IMR-90 (cell line): ENCODE measurements around the gene IL22RA1. TPM values are rescaled to one million over a fixed set of nuclear protein-coding genes. Genes with fewer than 3 reads are reported as not detected.
A peak's percentile ranks its signal among the peaks of the same experiment; 100 is the strongest.

Experiments
- ATAC-seq: fragments of 200-7000 bp; cut with Tn5 transposase; 2 replicates; pipeline ENCODE4 v1.9.1; 2020; ENCODE audit warnings: low read depth, mild to moderate bottlenecking, moderate library complexity
- BruUV-seq: library from RNA; stranded (reverse); fragments of 400-500 nt; replicated peaks from 2 replicates; lab custom pipeline; 2021; lab: Mats Ljungman, UMichigan
- CTCF ChIA-PET: fragments of 300-600 bp; formaldehyde crosslinking; extraction: SDS; loops from one replicate; lab custom pipeline; 2021; ENCODE audit warnings: antibody characterized with exemption; lab: Yijun Ruan, JAX
- POLR2A ChIA-PET: fragments of 300-600 bp; sonication (Branson Sonifier 250); formaldehyde crosslinking; loops from one replicate; lab custom pipeline; 2022; ENCODE audit warnings: antibody characterized with exemption; ENCODE audit not compliant: unreplicated experiment; lab: Charles Lee
- DNase-seq: peaks from one replicate; pipeline ENCODE4 v3.0.0; 2013
- H2AFZ ChIP-seq: replicated peaks from 2 replicates; pipeline ENCODE3; 2013; ENCODE audit warnings: low read length, mild to moderate bottlenecking; ENCODE audit not compliant: poor library complexity
- H2AK5ac ChIP-seq: 2 replicates; pipeline ENCODE4 v1.6.1; 2013; ENCODE audit warnings: low read depth, low read length, inconsistent platforms
- H2AK9ac ChIP-seq: replicated peaks from 2 replicates; pipeline ENCODE3; 2013; ENCODE audit warnings: mild to moderate bottlenecking, low read depth, low read length, moderate library complexity; ENCODE audit not compliant: poor library complexity
- H2BK120ac ChIP-seq: 2 replicates; pipeline ENCODE4 v1.6.1; 2013; ENCODE audit warnings: low read depth, low read length, inconsistent platforms
- H2BK15ac ChIP-seq: 3 replicates; pipeline ENCODE4 v1.6.1; 2013; ENCODE audit warnings: low read depth, low read length, inconsistent platforms
- H2BK20ac ChIP-seq: 2 replicates; pipeline ENCODE4 v1.6.1; 2013; ENCODE audit warnings: low read depth, mild to moderate bottlenecking, inconsistent platforms, low read length, moderate library complexity
- H2BK5ac ChIP-seq: 2 replicates; pipeline ENCODE4 v1.6.1; 2013; ENCODE audit warnings: mild to moderate bottlenecking, low read depth, low read length, inconsistent platforms; ENCODE audit not compliant: poor library complexity, severe bottlenecking
- H3K14ac ChIP-seq: replicated peaks from 2 replicates; pipeline ENCODE4 v1.6.1; 2013; ENCODE audit warnings: low read depth, low read length, inconsistent platforms
- H3K18ac ChIP-seq: 2 replicates; pipeline ENCODE4 v1.6.1; 2013; ENCODE audit warnings: low read depth, low read length, control low read depth
- H3K23ac ChIP-seq: 2 replicates; pipeline ENCODE4 v1.6.1; 2013; ENCODE audit warnings: low read depth, low read length, inconsistent platforms
- H3K27ac ChIP-seq: 2 replicates; pipeline ENCODE4 v1.5.1; 2013; ENCODE audit warnings: mild to moderate bottlenecking, control low read depth, low read length; ENCODE audit not compliant: insufficient read depth
- H3K27me3 ChIP-seq: 2 replicates; pipeline ENCODE4 v1.6.1; 2013; ENCODE audit warnings: low read length; ENCODE audit not compliant: control insufficient read depth, insufficient read depth
- H3K36me3 ChIP-seq: 2 replicates; pipeline ENCODE4 v1.6.1; 2013; ENCODE audit warnings: low read length, mixed read lengths; ENCODE audit not compliant: control insufficient read depth, insufficient read depth
- H3K4ac ChIP-seq: 2 replicates; pipeline ENCODE4 v1.6.1; 2013; ENCODE audit warnings: low read depth, low read length, inconsistent platforms
- H3K4me1 ChIP-seq: 2 replicates; pipeline ENCODE4 v1.6.1; 2013; ENCODE audit warnings: low read length, mixed read lengths; ENCODE audit not compliant: control insufficient read depth, insufficient read depth
- H3K4me2 ChIP-seq: 2 replicates; pipeline ENCODE4 v1.6.1; 2013; ENCODE audit warnings: low read depth, mild to moderate bottlenecking, control low read depth, low read length, moderate library complexity
- H3K4me3 ChIP-seq: 2 replicates; pipeline ENCODE4 v1.5.1; 2013; ENCODE audit warnings: low read depth, mild to moderate bottlenecking, control low read depth, low read length, moderate library complexity; ENCODE audit not compliant: insufficient read depth
- H3K56ac ChIP-seq: 2 replicates; pipeline ENCODE4 v1.6.1; 2013; ENCODE audit warnings: low read length, inconsistent platforms; ENCODE audit not compliant: insufficient read depth; ENCODE audit errors: extremely low read depth
- H3K79me1 ChIP-seq, 2 experiments: 2 replicates each; pipeline ENCODE4 v1.6.1; 2013; ENCODE audit warnings: low read length in 2 of 2, inconsistent platforms in 1 of 2, low read depth in 1 of 2
- H3K9ac ChIP-seq: 2 replicates; pipeline ENCODE4 v1.6.1; 2013; ENCODE audit warnings: low read depth, low read length, control low read depth
- H3K9me1 ChIP-seq: 2 replicates; pipeline ENCODE4 v1.6.1; 2013; ENCODE audit warnings: low read length, inconsistent platforms; ENCODE audit not compliant: insufficient read depth
- H3K9me3 ChIP-seq: 2 replicates; pipeline ENCODE4 v1.6.1; 2013; ENCODE audit warnings: low read length; ENCODE audit not compliant: control insufficient read depth, insufficient read depth
- H4K20me1 ChIP-seq: 2 replicates; pipeline ENCODE4 v1.6.1; 2013; ENCODE audit warnings: low read length, inconsistent platforms; ENCODE audit not compliant: insufficient read depth
- H4K5ac ChIP-seq: 2 replicates; pipeline ENCODE4 v1.6.1; 2013; ENCODE audit warnings: mild to moderate bottlenecking, low read depth, low read length, control low read depth
- H4K8ac ChIP-seq, 2 experiments: 2 replicates each; pipeline ENCODE4 v1.6.1; 2013; ENCODE audit warnings: low read depth in 2 of 2, low read length in 2 of 2, control low read depth in 1 of 2, inconsistent platforms in 1 of 2
- H4K91ac ChIP-seq: 2 replicates; pipeline ENCODE4 v1.6.1; 2013; ENCODE audit warnings: low read depth, low read length, inconsistent platforms; ENCODE audit not compliant: insufficient read depth
- BHLHE40 ChIP-seq: fragments of 150-350 bp; IDR thresholded peaks from 2 replicates; pipeline ENCODE4 v1.6.1; 2016; ENCODE audit warnings: mild to moderate bottlenecking, low read depth, low read length
- CEBPB ChIP-seq: IDR thresholded peaks from 2 replicates; pipeline ENCODE4 v1.6.1; 2012; ENCODE audit warnings: low read depth, low read length, improper control_type of control experiment
- CHD1 ChIP-seq: IDR thresholded peaks from 2 replicates; pipeline ENCODE4 v1.6.1; 2012; ENCODE audit warnings: low read depth, low read length, improper control_type of control experiment
- CTCF ChIP-seq: conservative IDR thresholded peaks from 2 replicates; pipeline ENCODE4 v1.5.1; 2012; ENCODE audit warnings: mild to moderate bottlenecking, low read depth, low read length, improper control_type of control experiment
- FOS ChIP-seq: fragments of 150-350 bp; IDR thresholded peaks from 2 replicates; pipeline ENCODE4 v1.6.1; 2016; ENCODE audit warnings: low read depth, low read length
- MAFK ChIP-seq: IDR thresholded peaks from 2 replicates; pipeline ENCODE4 v1.6.1; 2012; ENCODE audit warnings: low read depth, low read length, improper control_type of control experiment
- MAZ ChIP-seq: IDR thresholded peaks from 2 replicates; pipeline ENCODE4 v1.6.1; 2012; ENCODE audit warnings: low read depth, mild to moderate bottlenecking, low read length, improper control_type of control experiment, moderate library complexity, borderline replicate concordance
- MXI1 ChIP-seq: IDR thresholded peaks from 2 replicates; pipeline ENCODE4 v1.6.1; 2012; ENCODE audit warnings: low read depth, mild to moderate bottlenecking, low read length, moderate library complexity, borderline replicate concordance
- NFE2L2 ChIP-seq: fragments of 150-350 bp; IDR thresholded peaks from 2 replicates; pipeline ENCODE4 v1.6.1; 2016; ENCODE audit warnings: low read depth, mild to moderate bottlenecking, low read length
- POLR2A ChIP-seq: IDR thresholded peaks from 2 replicates; pipeline ENCODE4 v1.6.1; 2012; ENCODE audit warnings: mild to moderate bottlenecking, low read depth, low read length
- RAD21 ChIP-seq: IDR thresholded peaks from 2 replicates; pipeline ENCODE4 v1.6.1; 2012; ENCODE audit warnings: low read length, improper control_type of control experiment
- RCOR1 ChIP-seq: IDR thresholded peaks from 2 replicates; pipeline ENCODE4 v1.6.1; 2012; ENCODE audit warnings: mild to moderate bottlenecking, low read length, improper control_type of control experiment; ENCODE audit not compliant: insufficient replicate concordance
- RFX5 ChIP-seq: IDR thresholded peaks from 2 replicates; pipeline ENCODE4 v1.8.0; 2012; ENCODE audit warnings: low read depth, mild to moderate bottlenecking, low read length, moderate library complexity
- SMC3 ChIP-seq: fragments of 150-350 bp; IDR thresholded peaks from 2 replicates; pipeline ENCODE4 v1.6.1; 2016; ENCODE audit warnings: low read depth, mild to moderate bottlenecking, antibody characterized with exemption, low read length, moderate library complexity
- WGBS, 2 experiments: methylation state at CpG; one replicate each; pipeline versions ENCODE4 v1.1.5 to v1.1.7; 2013; ENCODE audit warnings: missing lambda C conversion rate in 2 of 2; ENCODE audit not compliant: insufficient read length in 1 of 2; ENCODE audit errors: extremely low coverage in 2 of 2; 5-methylcytosine and 5-hydroxymethylcytosine counted together
- dilution Hi-C: fragments of 300-500 bp; cut with HindIII; formaldehyde crosslinking; loops from one replicate; pipeline ENCODE4 v1.14.3; 2018; ENCODE audit warnings: low sequenced_read_pairs; ENCODE audit not compliant: unreplicated experiment
- in situ Hi-C: fragments of 300-500 bp; cut with MboI; formaldehyde crosslinking; loops from 3 replicates; pipeline ENCODE4 v1.14.3; 2019; ENCODE audit warnings: low sequenced_read_pairs, inconsistent platforms, mixed read lengths
- intact Hi-C: fragments of 100-400 bp; cut with micrococcal nuclease; formaldehyde crosslinking; loops from 2 replicates; pipeline ENCODE4 v1.10.0; 2022
- polyA plus RNA-seq, 3 experiments: library from polyadenylated mRNA; depleted of rRNA; stranded (reverse); fragments of >200 nt; gene quantifications; 2 replicates each; pipeline ENCODE4 v1.2.3, GENCODE V29; 2012; ENCODE audit warnings: low replicate concordance in 1 of 3
- total RNA-seq: library from RNA; depleted of rRNA; stranded (reverse); fragments of >200 nt; gene quantifications from 2 replicates; pipeline ENCODE4 v1.2.3, GENCODE V29; 2012
- TF ChIP-seq, protein P1 (sequence below): fragments of 150-350 bp; IDR thresholded peaks from 2 replicates; pipeline ENCODE4 v1.6.1; 2016; ENCODE audit warnings: low read depth, mild to moderate bottlenecking, low read length, moderate library complexity, borderline replicate concordance
- TF ChIP-seq, protein P2 (sequence below): fragments of 150-350 bp; IDR thresholded peaks from 2 replicates; pipeline ENCODE4 v1.6.1; 2017; ENCODE audit warnings: mild to moderate bottlenecking, antibody characterized with exemption, low read length, low read depth

The IL22RA1 gene
- total and polyA plus RNA-seq, 2 of the 4 experiments (the other 2 are of a cell fraction): not detected

DNA sequence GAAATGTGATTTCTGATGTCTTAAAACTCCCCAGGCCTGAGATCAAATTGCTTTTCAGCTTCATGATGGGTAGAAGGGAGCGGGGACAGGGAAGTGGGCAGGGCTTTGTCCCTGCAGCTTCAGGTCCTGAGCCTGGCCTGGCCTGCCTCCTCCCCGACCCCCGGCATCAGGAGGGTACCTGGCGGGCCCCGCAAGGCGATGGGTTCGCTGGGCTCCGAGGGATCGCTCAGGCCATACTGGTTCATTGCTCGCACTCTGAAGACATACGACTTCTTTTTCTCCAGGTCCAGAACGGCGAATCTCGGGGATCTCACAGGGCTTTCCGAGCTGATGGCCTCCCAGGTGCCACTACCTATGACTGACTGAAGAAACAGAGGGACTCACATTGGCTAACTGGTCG, 56.5 kb downstream of the IL22RA1 start:
- no peak overlapping the region for H2AK5ac ChIP-seq
- CTCF ChIA-PET: no interaction called here

More for the DNA sequence above, 56.5 kb downstream of the IL22RA1 start:
- intact Hi-C loops: loop anchor here (10.0 kb wide), 1 partner anchor 48 kb away; no protein-coding TSS in a partner anchor
- no peak overlapping the region for H3K27ac ChIP-seq
- H3K4ac ChIP-seq: no peak overlapping the region
- H4K20me1 ChIP-seq: no peaks in the 10 kb centered on the region; the same call in 1 of the 2 replicates
- peak overlapping the region; percentile 74 for H2AK9ac ChIP-seq
- no peak overlapping the region for H3K9ac ChIP-seq
- ATAC-seq (no peak), DNase-seq (no peak)
- BruUV-seq: no TSS peak
- H2AFZ ChIP-seq: no peak overlapping the region
- no peak overlapping the region for H4K91ac ChIP-seq
- H2BK120ac ChIP-seq: no peak overlapping the region
- POLR2A ChIA-PET: no interaction called here
- H3K27me3 ChIP-seq: peaks cover 64% of the 10 kb centered on the region
- in situ Hi-C loops: no loop called here
- TF ChIP-seq FOS (no peak), CTCF (no peak), RAD21 (no peak), CHD1 (no peak), POLR2A (no peak), MAZ (no peak), BHLHE40 (no peak), SMC3 (no peak), RFX5 (no peak), MXI1 (no peak), MAFK (no peak), CEBPB (no peak), RCOR1 (no peak), NFE2L2 (no peak)
- TF ChIP-seq, protein P1, sequence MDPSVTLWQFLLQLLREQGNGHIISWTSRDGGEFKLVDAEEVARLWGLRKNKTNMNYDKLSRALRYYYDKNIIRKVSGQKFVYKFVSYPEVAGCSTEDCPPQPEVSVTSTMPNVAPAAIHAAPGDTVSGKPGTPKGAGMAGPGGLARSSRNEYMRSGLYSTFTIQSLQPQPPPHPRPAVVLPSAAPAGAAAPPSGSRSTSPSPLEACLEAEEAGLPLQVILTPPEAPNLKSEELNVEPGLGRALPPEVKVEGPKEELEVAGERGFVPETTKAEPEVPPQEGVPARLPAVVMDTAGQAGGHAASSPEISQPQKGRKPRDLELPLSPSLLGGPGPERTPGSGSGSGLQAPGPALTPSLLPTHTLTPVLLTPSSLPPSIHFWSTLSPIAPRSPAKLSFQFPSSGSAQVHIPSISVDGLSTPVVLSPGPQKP: no peak
- TF ChIP-seq, protein P2, sequence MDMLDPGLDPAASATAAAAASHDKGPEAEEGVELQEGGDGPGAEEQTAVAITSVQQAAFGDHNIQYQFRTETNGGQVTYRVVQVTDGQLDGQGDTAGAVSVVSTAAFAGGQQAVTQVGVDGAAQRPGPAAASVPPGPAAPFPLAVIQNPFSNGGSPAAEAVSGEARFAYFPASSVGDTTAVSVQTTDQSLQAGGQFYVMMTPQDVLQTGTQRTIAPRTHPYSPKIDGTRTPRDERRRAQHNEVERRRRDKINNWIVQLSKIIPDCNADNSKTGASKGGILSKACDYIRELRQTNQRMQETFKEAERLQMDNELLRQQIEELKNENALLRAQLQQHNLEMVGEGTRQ: no peak
- no peak overlapping the region for H2BK20ac ChIP-seq
- H3K9me1 ChIP-seq: peaks cover 3% of the 10 kb centered on the region; the same call in 1 of the 2 replicates
- no peak overlapping the region for H3K56ac ChIP-seq
- H3K79me1 ChIP-seq: no peaks in the 10 kb centered on the region
- H3K4me1 ChIP-seq: no peaks in the 10 kb centered on the region
- H2BK5ac ChIP-seq: no peak overlapping the region
- no peaks in the 10 kb centered on the region for H3K9me3 ChIP-seq
- H3K36me3 ChIP-seq: no peaks in the 10 kb centered on the region
- no peak overlapping the region for H3K4me3 ChIP-seq
- no peak overlapping the region for H2BK15ac ChIP-seq
- no peak overlapping the region for H3K14ac ChIP-seq
- no peak overlapping the region for H3K18ac ChIP-seq
- H4K8ac ChIP-seq: no peak overlapping the region
- dilution Hi-C loops: no loop called here
- no peak overlapping the region for H3K4me2 ChIP-seq
- no peak overlapping the region for H3K23ac ChIP-seq
- no peak overlapping the region for H4K5ac ChIP-seq
- WGBS, 2 experiments: 61% methylated on average over 10 of the region's 16 CpGs; no CpG with 5 or more reads in 1 of the 2 experiments
